ENCODE data around the gene NRXN3. TPM values are rescaled to one million over a fixed set of nuclear protein-coding genes. Genes with fewer than 3 reads are reported as not detected.

NRXN3 gene
- polyA plus RNA-seq, 1 experiment: 7.0 TPM

GRCh38 chr14:79275292-79275655 is 1105.1 kb downstream of the NRXN3 start:
- DNase-seq (ENCODE audit: low read depth): no peak
- Histone ChIP-seq H3K36me3 (ENCODE audit: control insufficient read depth, insufficient read depth, low read length) (no peaks in the 10 kb centered on the region), H3K27me3 (ENCODE audit: control insufficient read depth, insufficient read depth, low read length) (peaks cover 9% of the 10 kb centered on the region), H3K4me3 (ENCODE audit: low read depth, low read length) (no peak overlapping the region)
- POLR2A ChIA-PET: no interaction called here
- CTCF ChIA-PET: interaction anchor here (0.7 kb wide), 1 partner anchor 26 kb away, joined by 4 read pairs; no protein-coding TSS in a partner anchor
- TF ChIP-seq, protein P1, sequence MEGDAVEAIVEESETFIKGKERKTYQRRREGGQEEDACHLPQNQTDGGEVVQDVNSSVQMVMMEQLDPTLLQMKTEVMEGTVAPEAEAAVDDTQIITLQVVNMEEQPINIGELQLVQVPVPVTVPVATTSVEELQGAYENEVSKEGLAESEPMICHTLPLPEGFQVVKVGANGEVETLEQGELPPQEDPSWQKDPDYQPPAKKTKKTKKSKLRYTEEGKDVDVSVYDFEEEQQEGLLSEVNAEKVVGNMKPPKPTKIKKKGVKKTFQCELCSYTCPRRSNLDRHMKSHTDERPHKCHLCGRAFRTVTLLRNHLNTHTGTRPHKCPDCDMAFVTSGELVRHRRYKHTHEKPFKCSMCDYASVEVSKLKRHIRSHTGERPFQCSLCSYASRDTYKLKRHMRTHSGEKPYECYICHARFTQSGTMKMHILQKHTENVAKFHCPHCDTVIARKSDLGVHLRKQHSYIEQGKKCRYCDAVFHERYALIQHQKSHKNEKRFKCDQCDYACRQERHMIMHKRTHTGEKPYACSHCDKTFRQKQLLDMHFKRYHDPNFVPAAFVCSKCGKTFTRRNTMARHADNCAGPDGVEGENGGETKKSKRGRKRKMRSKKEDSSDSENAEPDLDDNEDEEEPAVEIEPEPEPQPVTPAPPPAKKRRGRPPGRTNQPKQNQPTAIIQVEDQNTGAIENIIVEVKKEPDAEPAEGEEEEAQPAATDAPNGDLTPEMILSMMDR (IDR thresholded peaks at IDR 0.05; ENCODE audit: insufficient read depth, low read depth, low read length): no peak

DNA sequence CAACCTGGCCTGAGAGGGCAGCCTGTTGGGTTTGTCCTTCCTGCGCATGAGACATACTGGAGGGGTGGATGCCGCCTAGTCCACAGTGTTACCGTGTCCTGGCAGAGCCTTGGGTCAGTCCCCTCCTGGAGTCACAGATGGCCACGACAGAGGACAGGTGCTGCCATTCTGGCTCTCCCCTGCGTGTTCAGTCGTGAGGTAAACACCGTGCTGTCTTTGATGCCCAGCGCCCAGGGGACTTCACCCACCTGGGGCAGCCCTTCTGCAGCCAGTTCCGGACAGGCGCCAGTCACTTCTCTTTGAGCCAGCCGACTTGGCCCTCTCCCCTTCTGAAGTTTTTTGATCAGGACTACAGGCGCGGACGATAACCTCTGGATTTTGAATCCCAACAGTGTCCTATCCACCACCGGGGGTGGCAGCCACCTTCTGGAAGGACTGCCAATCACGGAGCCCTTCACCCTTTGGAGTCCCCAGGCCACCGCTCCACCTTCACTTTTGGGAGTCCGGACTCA is 1108.2 kb downstream of the NRXN3 start:
- Histone ChIP-seq H3K27me3 (ENCODE audit: control insufficient read depth, insufficient read depth, low read length) (peaks cover 13% of the 10 kb centered on the region), H3K4me3 (ENCODE audit: low read depth, low read length) (peak overlapping the region; percentile 67), H3K36me3 (ENCODE audit: control insufficient read depth, insufficient read depth, low read length) (no peaks in the 10 kb centered on the region)
- ChIA-PET POLR2A (no interaction called here), CTCF (no interaction called here)
- no peak for DNase-seq (ENCODE audit: low read depth)
- TF ChIP-seq, protein P1 (IDR thresholded peaks at IDR 0.05; ENCODE audit: insufficient read depth, low read depth, low read length): no peak

- TF ChIP-seq, protein P1 (IDR thresholded peaks at IDR 0.05; ENCODE audit: insufficient read depth, low read depth, low read length): no peak
- Histone ChIP-seq H3K36me3 (ENCODE audit: control insufficient read depth, insufficient read depth, low read length) (no peaks in the 10 kb centered on the region), H3K27me3 (ENCODE audit: control insufficient read depth, insufficient read depth, low read length) (peaks cover 13% of the 10 kb centered on the region), H3K4me3 (ENCODE audit: low read depth, low read length) (peak overlapping the region; percentile 67)
- POLR2A ChIA-PET: no interaction called here
- peak; percentile 54 for DNase-seq (ENCODE audit: low read depth)
- CTCF ChIA-PET: no interaction called here
Observed at GRCh38 chr14:79278798-79279644, 1108.8 kb downstream of the NRXN3 start.

DNA sequence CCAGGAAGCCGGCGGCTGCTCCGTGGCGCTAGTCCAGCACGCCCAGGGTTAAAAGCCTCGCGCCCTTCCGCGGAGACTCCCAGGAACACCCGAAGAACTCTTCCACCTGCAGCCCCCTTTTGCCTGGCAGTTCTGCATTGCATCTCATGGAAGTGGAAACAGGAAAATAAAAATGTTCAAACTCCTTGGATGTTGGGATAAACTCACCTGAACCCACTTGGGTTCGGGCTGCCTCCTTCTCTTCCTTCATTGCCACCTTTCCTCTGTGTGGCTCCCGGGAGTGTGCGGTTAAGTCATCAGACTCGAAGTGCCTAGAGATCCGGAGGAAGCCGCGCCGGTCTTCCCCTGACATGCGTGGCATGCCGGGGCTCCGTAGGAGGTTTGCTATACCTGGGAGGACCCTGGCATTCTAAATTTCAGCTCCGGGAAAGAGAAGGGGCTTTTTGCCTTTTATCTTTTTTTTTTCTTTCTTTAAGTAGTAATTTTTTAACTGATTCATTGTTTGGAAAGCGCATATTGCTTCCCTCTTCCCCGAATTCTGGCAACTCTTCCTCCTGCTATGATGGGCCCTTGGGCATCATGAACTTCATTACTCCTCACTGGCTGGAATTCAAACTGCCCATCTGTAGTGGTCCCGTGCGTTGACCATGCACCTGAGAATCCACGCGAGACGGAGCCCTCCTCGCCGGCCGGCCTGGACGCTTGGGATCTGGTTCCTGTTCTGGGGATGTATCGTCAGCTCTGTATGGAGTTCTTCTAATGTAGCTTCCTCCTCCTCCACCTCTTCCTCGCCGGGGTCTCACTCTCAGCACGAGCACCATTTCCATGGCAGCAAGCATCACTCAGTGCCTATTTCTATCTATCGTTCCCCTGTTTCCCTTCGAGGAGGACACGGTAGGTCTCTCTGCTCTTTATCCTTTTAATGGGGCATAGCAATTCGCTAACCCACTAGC is 1109.7 kb downstream of the NRXN3 start:
- DNase-seq (ENCODE audit: low read depth): no peak
- ChIA-PET POLR2A (no interaction called here), CTCF (interaction anchor here (0.6 kb wide), 1 partner anchor 302 kb away, joined by 3 read pairs; no protein-coding TSS in a partner anchor)
- Histone ChIP-seq H3K36me3 (ENCODE audit: control insufficient read depth, insufficient read depth, low read length) (no peaks in the 10 kb centered on the region), H3K27me3 (ENCODE audit: control insufficient read depth, insufficient read depth, low read length) (peaks cover 13% of the 10 kb centered on the region), H3K4me3 (ENCODE audit: low read depth, low read length) (peak overlapping the region; percentile 67)
- TF ChIP-seq, protein P1 (IDR thresholded peaks at IDR 0.05; ENCODE audit: insufficient read depth, low read depth, low read length): no peak

All from BJ (cell line).